HCT116 (cell line): ENCODE results near the gene BBS9. TPM values are rescaled to one million over a fixed set of nuclear protein-coding genes. Genes with fewer than 3 reads are reported as not detected.

Source experiments
- ATAC-seq: fragments of 200-7000 bp; cut with Tn5 transposase; 2 replicates; pipeline ENCODE4 v1.9.1; 2020; ENCODE audit warnings: mild to moderate bottlenecking, moderate library complexity
- BruUV-seq: library from RNA; stranded (reverse); fragments of 400-500 nt; replicated peaks from 2 replicates; lab custom pipeline; 2021; lab: Mats Ljungman, UMichigan
- CTCF ChIA-PET: fragments of 300-600 bp; sonication (Branson Sonifier 250); formaldehyde crosslinking; loops from one replicate; lab custom pipeline; 2021; ENCODE audit warnings: antibody characterized with exemption; lab: Charles Lee
- POLR2A ChIA-PET: fragments of 300-600, 350-600 bp; sonication (Branson Sonifier 250); formaldehyde crosslinking; loops from one replicate; lab custom pipeline; 2021; ENCODE audit warnings: antibody characterized with exemption; lab: Charles Lee
- RAD21 ChIA-PET, 2 experiments: fragments of 300-600 bp; sonication (Branson Sonifier 250); formaldehyde crosslinking; loops; one replicate each; lab custom pipeline; 2023; ENCODE audit warnings: low total read pairs in 2 of 2; ENCODE audit not compliant: uncharacterized antibody in 2 of 2, unreplicated experiment in 2 of 2, low non-redundant PET in 1 of 2; lab: Charles Lee
- DNase-seq: peaks from one replicate; pipeline ENCODE4 v3.0.0-alpha.2; 2010; ENCODE audit warnings: low read depth, low spot score
- H2AFZ ChIP-seq: fragments of 200-600 bp; shearing (Covaris generic), sonication (generic); 2 replicates; pipeline ENCODE4 v1.6.1; 2017; ENCODE audit warnings: low read depth, mixed run types, mixed read lengths, antibody characterized with exemption, low read length; ENCODE audit not compliant: poor library complexity, severe bottlenecking
- H3K27ac ChIP-seq: 2 replicates; pipeline ENCODE4 v1.5.1; 2012; ENCODE audit warnings: low read depth, low read length
- H3K27me3 ChIP-seq: fragments of 200-600 bp; sonication (generic); 2 replicates; pipeline ENCODE4 v1.6.1; 2016; ENCODE audit warnings: mixed run types, low read length, mixed read lengths; ENCODE audit not compliant: insufficient read depth
- H3K36me3 ChIP-seq, 2 experiments: fragments of 200-500 bp in 1 of 2; fragments of 200-600 bp in 1 of 2; sonication (Bioruptor generic) in 1 of 2; sonication (generic) in 1 of 2; 2 replicates each; pipeline versions ENCODE4 v1.5.1 to v1.6.1; 2014 to 2016; ENCODE audit warnings: low read length in 2 of 2, inconsistent platforms in 1 of 2, mixed read lengths in 1 of 2, mixed run types in 1 of 2; ENCODE audit not compliant: insufficient read depth in 2 of 2, control insufficient read depth in 1 of 2
- H3K4me1 ChIP-seq, 2 experiments: fragments of 200-600 bp in 1 of 2; sonication (generic) in 1 of 2; 2 replicates each; pipeline versions ENCODE4 v1.5.1 to v1.6.1; 2012 to 2017; ENCODE audit warnings: low read length in 2 of 2, inconsistent platforms in 1 of 2, mild to moderate bottlenecking in 1 of 2, mixed read lengths in 1 of 2, mixed run types in 1 of 2, moderate library complexity in 1 of 2; ENCODE audit not compliant: insufficient read depth in 2 of 2, control insufficient read depth in 1 of 2
- H3K4me2 ChIP-seq: fragments of 200-600 bp; sonication (generic); 2 replicates; pipeline ENCODE4 v1.6.1; 2017; ENCODE audit warnings: mixed run types, low read length, mixed read lengths
- H3K4me3 ChIP-seq, 2 experiments: fragments of 200-600 bp in 1 of 2; sonication (generic) in 1 of 2; replicated peaks in 1 of 2; 2 replicates each; pipeline ENCODE4 v1.5.1; 2011 to 2016; ENCODE audit warnings: low read length in 2 of 2, control low read depth in 1 of 2, low read depth in 1 of 2, mild to moderate bottlenecking in 1 of 2, mixed read lengths in 1 of 2, mixed run types in 1 of 2
- H3K79me2 ChIP-seq: fragments of 200-600 bp; sonication (generic); 2 replicates; pipeline ENCODE4 v1.6.1; 2017; ENCODE audit warnings: mild to moderate bottlenecking, mixed run types, low read length, moderate library complexity, mixed read lengths; ENCODE audit not compliant: insufficient read depth
- H3K9ac ChIP-seq: fragments of 200-600 bp; sonication (generic); 2 replicates; pipeline ENCODE4 v1.6.1; 2016; ENCODE audit warnings: low read length, mixed read lengths
- H3K9me2 ChIP-seq: fragments of 200-600 bp; sonication (generic), shearing (Covaris generic); 2 replicates; pipeline ENCODE4 v1.6.1; 2017; ENCODE audit warnings: mixed run types, mild to moderate bottlenecking, moderate library complexity; ENCODE audit not compliant: insufficient read depth
- H3K9me3 ChIP-seq, 2 experiments: fragments of 200-500 bp in 1 of 2; fragments of 200-600 bp in 1 of 2; sonication (Bioruptor generic) in 1 of 2; sonication (generic) in 1 of 2; 2 replicates each; pipeline ENCODE4 v1.6.1; 2014 to 2017; ENCODE audit warnings: low read length in 2 of 2, mixed read lengths in 2 of 2, inconsistent platforms in 1 of 2, low read depth in 1 of 2, mild to moderate bottlenecking in 1 of 2, mixed run types in 1 of 2, moderate library complexity in 1 of 2; ENCODE audit not compliant: control insufficient read depth in 1 of 2, insufficient read depth in 1 of 2
- H4K20me1 ChIP-seq: fragments of 200-600 bp; sonication (generic), shearing (Covaris generic); 2 replicates; pipeline ENCODE4 v1.6.1; 2017; ENCODE audit warnings: mixed run types, mild to moderate bottlenecking, moderate library complexity; ENCODE audit not compliant: insufficient read depth
- ATF3 ChIP-seq: IDR thresholded peaks from 2 replicates; pipeline ENCODE4 v1.6.1; 2012
- CBX3 ChIP-seq: IDR thresholded peaks from 2 replicates; pipeline ENCODE4 v1.6.1; 2012; ENCODE audit warnings: low read depth
- CEBPB ChIP-seq: IDR thresholded peaks from 2 replicates; pipeline ENCODE4 v1.6.1; 2012; ENCODE audit warnings: low read depth
- EGR1 ChIP-seq: IDR thresholded peaks from 2 replicates; pipeline ENCODE4 v1.6.1; 2012; ENCODE audit warnings: low read depth
- ELF1 ChIP-seq: IDR thresholded peaks from 2 replicates; pipeline ENCODE4 v1.6.1; 2012; ENCODE audit warnings: low read depth, borderline replicate concordance
- EZH2 ChIP-seq: fragments of 200-600 bp; sonication (generic); IDR thresholded peaks from 2 replicates; pipeline ENCODE4 v1.6.1; 2017; ENCODE audit warnings: antibody characterized with exemption, mixed run types
- EZH2phosphoT487 ChIP-seq: fragments of 200-600 bp; IDR thresholded peaks from 2 replicates; pipeline ENCODE4 v1.6.1; 2018; ENCODE audit warnings: antibody characterized with exemption, borderline replicate concordance
- FOSL1 ChIP-seq: IDR thresholded peaks from 2 replicates; pipeline ENCODE4 v1.6.1; 2012; ENCODE audit warnings: low read depth
- JUND ChIP-seq: IDR thresholded peaks from 2 replicates; pipeline ENCODE4 v1.6.1; 2012
- MAX ChIP-seq: IDR thresholded peaks from 2 replicates; pipeline ENCODE4 v1.6.1; 2012
- POLR2A ChIP-seq: IDR thresholded peaks from 2 replicates; pipeline ENCODE4 v1.7.0; 2011; ENCODE audit warnings: borderline replicate concordance; ENCODE audit not compliant: insufficient read depth, insufficient read length; ENCODE audit errors: extremely low read depth
- POLR2AphosphoS5 ChIP-seq: IDR thresholded peaks from 2 replicates; pipeline ENCODE4 v1.6.1; 2011; ENCODE audit warnings: mild to moderate bottlenecking, low read depth, low read length, moderate library complexity
- REST ChIP-seq: IDR thresholded peaks from 2 replicates; pipeline ENCODE4 v1.6.1; 2012; ENCODE audit warnings: low read depth
- SIN3A ChIP-seq: IDR thresholded peaks from 2 replicates; pipeline ENCODE4 v1.6.1; 2012; ENCODE audit warnings: low read depth
- YY1 ChIP-seq: IDR thresholded peaks from 2 replicates; pipeline ENCODE4 v1.6.1; 2011; ENCODE audit warnings: low read length, low read depth, moderate library complexity, mild to moderate bottlenecking; ENCODE audit not compliant: insufficient replicate concordance; ENCODE audit errors: extremely low read depth
- ZFX ChIP-seq: fragments of 450-650 bp; IDR thresholded peaks from 2 replicates; pipeline ENCODE4 v1.6.1; 2017
- ZNF274 ChIP-seq: fragments of 200-500 bp; sonication (Bioruptor generic); IDR thresholded peaks from 2 replicates; pipeline ENCODE4 v1.6.1; 2014; ENCODE audit warnings: mild to moderate bottlenecking, low read depth, low read length, inconsistent platforms
- intact Hi-C: fragments of 100-400 bp; cut with micrococcal nuclease; formaldehyde crosslinking; loops from 2 replicates; pipeline ENCODE4 v1.10.0; 2022
- total RNA-seq: library from RNA; stranded (reverse); gene quantifications from one replicate; pipeline ENCODE4 v1.2.1, GENCODE V29; 2021; ENCODE audit not compliant: unreplicated experiment

The BBS9 gene
- total RNA-seq, 1 experiment from 2014 or later = 7.1 TPM

GRCh38 chr7:33156441-33156840 is 27.1 kb downstream of the BBS9 start:
- ATAC-seq (no peak), DNase-seq (no peak)
- BruUV-seq = no TSS peak
- intact Hi-C loops = no loop called here
- CTCF ChIA-PET = no interaction called here
- Histone ChIP-seq H3K27ac (no peak overlapping the region), H3K9me3 (no peaks in the 10 kb centered on the region), H3K9ac (no peak overlapping the region), H4K20me1 (no peaks in the 10 kb centered on the region), H3K4me1 (no peaks in the 10 kb centered on the region), H3K4me2 (no peak overlapping the region), H3K4me3 (no peak overlapping the region), H3K9me2 (no peaks in the 10 kb centered on the region), H2AFZ (no peak overlapping the region), H3K79me2 (no peaks in the 10 kb centered on the region), H3K36me3 (no peaks in the 10 kb centered on the region), H3K27me3 (no peaks in the 10 kb centered on the region)
- TF ChIP-seq EZH2phosphoT487 (no peak), MAX (no peak), YY1 (no peak), POLR2AphosphoS5 (no peak), ZFX (no peak), POLR2A (no peak), REST (no peak), SIN3A (no peak), CEBPB (no peak), JUND (no peak), CBX3 (no peak), ZNF274 (no peak), FOSL1 (no peak), EZH2 (no peak), ELF1 (no peak), EGR1 (no peak), ATF3 (no peak)
- RAD21 ChIA-PET = no interaction called here
- POLR2A ChIA-PET = no interaction called here
